ENCODE measurements around the gene PRPH. TPM values are rescaled to one million over a fixed set of nuclear protein-coding genes. Genes with fewer than 3 reads are reported as not detected.
"Not testable (repeated sequence)": the region's sequence is repeated elsewhere in the genome, so short reads cannot be mapped to it uniquely, and the experiment has no call there.

Gene PRPH
- total RNA-seq, 2 experiments from 2014 or later: not detected

DNA sequence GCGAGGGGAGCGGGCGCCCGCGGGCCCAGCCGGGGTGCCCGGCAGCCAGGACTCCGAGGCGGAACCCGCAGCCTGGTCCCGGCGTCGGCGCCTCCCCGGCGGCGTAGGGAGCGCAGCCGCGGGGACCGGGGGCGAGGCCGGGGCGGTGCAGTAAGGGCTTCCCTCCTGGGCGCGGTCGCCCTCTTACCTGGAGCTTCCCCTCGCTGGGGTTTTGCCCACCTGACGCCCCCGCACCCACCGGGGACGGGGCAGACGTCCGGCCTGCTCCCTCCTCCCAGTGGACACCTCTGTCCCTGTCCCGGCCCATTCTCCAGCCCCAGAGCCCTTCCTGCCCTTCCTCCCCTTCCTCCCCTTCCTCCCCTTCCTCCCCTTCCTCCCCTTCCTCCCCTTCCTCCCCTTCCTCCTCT, 30.5 kb upstream of the PRPH start:
- Mint-ChIP-seq H3K27me3 (ENCODE audit: low read depth) (peaks cover 2% of the 10 kb centered on the region), H3K9me3 (no peaks in the 10 kb centered on the region), H3K4me1 (ENCODE audit: low read depth) (peaks cover 51% of the 10 kb centered on the region), H3K4me3 (peak overlapping the region; percentile 97), H3K27ac (peak overlapping the region; percentile 96), H3K36me3 (ENCODE audit: low read depth) (peaks cover 37% of the 10 kb centered on the region)
- DNase-seq: peak; percentile 58
- CTCF ChIA-PET: interaction anchor here (0.6 to 2.5 kb wide), 3 partner anchors 83 to 1198 kb away, joined by 3 to 7 read pairs (median 3); partner anchors contain the start of gene DNAJC22
- intact Hi-C loops (cut with micrococcal nuclease): loop anchor here (2.0 to 10.0 kb wide), 4 partner anchors 32 to 560 kb away; partner anchors contain the start of genes CCNT1, NCKAP5L and PRPF40B

GRCh38 chr12:49264873-49265792, 29.8 kb upstream of the PRPH start, which contains the start of gene TUBA1C:
Gene TUBA1C, plus strand, starts transcription at chr12:49265082. Its CDS starts 100 bp downstream, at chr12:49265182.
- Mint-ChIP-seq H3K27me3 (ENCODE audit: low read depth) (peaks cover 2% of the 10 kb centered on the region), H3K4me1 (ENCODE audit: low read depth) (peaks cover 48% of the 10 kb centered on the region), H3K27ac (peak within 1 kb of the TSS; percentile 96), H3K36me3 (ENCODE audit: low read depth) (peaks cover 43% of the 10 kb centered on the region), H3K9me3 (no peaks in the 10 kb centered on the region), H3K4me3 (peak within 1 kb of the TSS; percentile 97)
- CTCF ChIA-PET: interaction anchor here (2.0 to 2.5 kb wide), 2 partner anchors 78 to 82 kb away, joined by 5 to 7 read pairs; partner anchors contain the start of gene DNAJC22
- DNase-seq: peak; percentile 91
- intact Hi-C loops (cut with micrococcal nuclease): loop anchor here (1.0 to 10.0 kb wide), 13 partner anchors 31 to 560 kb away; partner anchors contain the start of genes CCNT1, LMBR1L, NCKAP5L and PRKAG1

DNA sequence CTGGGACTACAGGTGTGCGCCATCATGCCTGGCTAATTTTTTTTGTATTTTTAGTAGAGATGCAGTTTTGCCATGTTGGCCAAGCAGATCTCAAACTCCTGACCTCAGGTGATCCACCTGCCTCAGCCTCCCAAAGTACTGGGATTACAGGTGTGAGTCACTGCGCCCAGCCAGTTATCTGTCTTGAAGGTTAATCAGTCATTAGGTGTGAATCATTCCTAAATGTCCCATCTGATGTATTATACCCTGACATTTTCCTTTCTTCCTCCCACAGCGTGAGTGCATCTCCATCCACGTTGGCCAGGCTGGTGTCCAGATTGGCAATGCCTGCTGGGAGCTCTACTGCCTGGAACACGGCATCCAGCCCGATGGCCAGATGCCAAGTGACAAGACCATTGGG, 25.8 kb upstream of the PRPH start:
- intact Hi-C loops (cut with micrococcal nuclease): loop anchor here (10.0 kb wide), 2 partner anchors 554 to 556 kb away; partner anchors contain the start of genes CCNT1 and NCKAP5L
- H3K36me3 Mint-ChIP-seq (ENCODE audit: low read depth): peaks cover 57% of the 10 kb centered on the region
- CTCF ChIA-PET: interaction anchor here (0.9 kb wide), 1 partner anchor 72 kb away, joined by 3 read pairs; no protein-coding TSS in a partner anchor
- peaks cover 35% of the 10 kb centered on the region for H3K4me1 Mint-ChIP-seq (ENCODE audit: low read depth)
- H3K9me3 Mint-ChIP-seq; DNase-seq; H3K4me3 Mint-ChIP-seq; H3K27ac Mint-ChIP-seq; H3K27me3 Mint-ChIP-seq (ENCODE audit: low read depth): not testable (repeated sequence)

GRCh38 chr12:49272790-49273725, 21.9 kb upstream of the PRPH start:
- intact Hi-C loops (cut with micrococcal nuclease): no loop called here
- H3K27me3 Mint-ChIP-seq (ENCODE audit: low read depth): no peaks in the 10 kb centered on the region
- no peak for DNase-seq
- H3K4me1 Mint-ChIP-seq (ENCODE audit: low read depth): peaks cover 14% of the 10 kb centered on the region
- CTCF ChIA-PET: interaction anchor here (0.6 to 1.9 kb wide), 3 partner anchors 16 to 17 kb away, joined by 3 to 6 read pairs (median 5); no protein-coding TSS in a partner anchor
- H3K9me3 Mint-ChIP-seq: no peaks in the 10 kb centered on the region
- H3K36me3 Mint-ChIP-seq (ENCODE audit: low read depth): peaks cover 35% of the 10 kb centered on the region
- no peak overlapping the region for H3K27ac Mint-ChIP-seq
- no peak overlapping the region for H3K4me3 Mint-ChIP-seq

DNA sequence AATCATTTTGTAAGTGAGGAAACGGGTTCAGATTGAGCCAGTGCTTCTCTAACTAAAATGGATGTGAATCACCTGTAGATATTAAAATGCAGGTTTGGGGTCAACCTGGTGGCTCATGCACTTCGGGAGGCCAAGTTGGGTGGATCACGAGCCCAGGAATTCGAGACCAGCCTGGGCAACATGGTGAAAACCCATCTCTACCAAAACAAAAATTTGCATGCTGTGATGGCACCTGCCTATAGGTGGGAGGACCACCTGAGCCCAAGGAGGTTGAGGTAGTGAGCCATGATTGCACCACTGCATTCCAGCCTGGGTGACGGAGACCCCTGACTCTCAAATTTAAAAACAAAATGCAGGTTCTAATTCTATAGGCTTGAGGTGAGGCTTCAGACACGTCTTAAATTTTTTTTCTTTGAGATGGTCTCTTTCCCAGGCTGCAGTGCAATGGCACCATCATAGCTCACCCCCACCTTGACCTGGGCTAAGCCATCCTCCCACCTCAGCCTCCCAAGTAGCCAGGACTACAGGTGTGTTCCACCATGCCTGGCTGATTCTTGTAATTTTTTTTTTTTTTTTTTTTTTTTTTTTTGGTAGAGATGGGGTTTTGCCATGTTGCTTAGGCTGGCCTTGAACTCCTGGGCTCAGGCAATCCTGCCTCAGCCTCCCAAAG, 21.1 kb upstream of the PRPH start:
- DNase-seq: no peak
- H3K9me3 Mint-ChIP-seq: no peaks in the 10 kb centered on the region
- no peak overlapping the region for H3K4me3 Mint-ChIP-seq
- no peak overlapping the region for H3K27ac Mint-ChIP-seq
- H3K27me3 Mint-ChIP-seq (ENCODE audit: low read depth): no peaks in the 10 kb centered on the region
- H3K36me3 Mint-ChIP-seq (ENCODE audit: low read depth): peaks cover 31% of the 10 kb centered on the region
- H3K4me1 Mint-ChIP-seq (ENCODE audit: low read depth): peaks cover 7% of the 10 kb centered on the region
- intact Hi-C loops (cut with micrococcal nuclease): no loop called here
- CTCF ChIA-PET: interaction anchor here (1.0 kb wide), 1 partner anchor 15 kb away, joined by 6 read pairs; no protein-coding TSS in a partner anchor

DNA sequence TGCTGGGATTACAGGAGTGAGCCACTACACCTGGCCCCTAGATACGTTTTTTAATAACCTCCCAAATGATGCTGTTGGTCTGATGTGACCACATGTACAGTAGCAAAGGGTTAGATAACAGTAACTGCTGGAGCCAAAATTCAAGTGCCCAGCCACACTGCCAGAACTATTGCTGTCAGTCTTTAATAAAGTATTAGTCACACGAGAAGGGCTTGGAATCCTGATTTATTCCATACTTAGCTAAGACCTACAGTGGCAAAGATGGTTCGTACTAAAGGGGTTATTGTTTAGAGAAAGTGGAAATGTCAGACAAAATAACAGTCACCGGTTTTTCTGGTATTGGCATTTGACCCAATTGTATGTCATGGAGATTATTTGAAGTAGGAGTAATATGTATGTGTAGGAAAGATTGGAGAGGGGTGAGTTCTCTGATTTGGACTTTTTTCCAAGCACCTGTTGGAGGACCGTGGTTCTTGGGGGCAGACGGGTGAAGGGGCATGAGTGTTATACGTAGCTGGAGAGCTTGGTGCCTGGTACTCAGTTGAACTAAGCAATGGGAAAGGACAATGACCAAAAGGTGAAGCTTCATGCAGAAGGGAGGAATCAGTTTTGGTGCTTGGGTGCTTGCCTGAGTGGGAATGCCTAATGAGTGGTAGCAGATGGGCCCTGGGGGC, 20.4 kb upstream of the PRPH start:
- Mint-ChIP-seq H3K27me3 (ENCODE audit: low read depth) (no peaks in the 10 kb centered on the region), H3K27ac (no peak overlapping the region), H3K4me3 (no peak overlapping the region), H3K9me3 (no peaks in the 10 kb centered on the region), H3K4me1 (ENCODE audit: low read depth) (no peaks in the 10 kb centered on the region), H3K36me3 (ENCODE audit: low read depth) (peaks cover 24% of the 10 kb centered on the region)
- CTCF ChIA-PET: no interaction called here
- intact Hi-C loops (cut with micrococcal nuclease): no loop called here
- no peak for DNase-seq

DNA sequence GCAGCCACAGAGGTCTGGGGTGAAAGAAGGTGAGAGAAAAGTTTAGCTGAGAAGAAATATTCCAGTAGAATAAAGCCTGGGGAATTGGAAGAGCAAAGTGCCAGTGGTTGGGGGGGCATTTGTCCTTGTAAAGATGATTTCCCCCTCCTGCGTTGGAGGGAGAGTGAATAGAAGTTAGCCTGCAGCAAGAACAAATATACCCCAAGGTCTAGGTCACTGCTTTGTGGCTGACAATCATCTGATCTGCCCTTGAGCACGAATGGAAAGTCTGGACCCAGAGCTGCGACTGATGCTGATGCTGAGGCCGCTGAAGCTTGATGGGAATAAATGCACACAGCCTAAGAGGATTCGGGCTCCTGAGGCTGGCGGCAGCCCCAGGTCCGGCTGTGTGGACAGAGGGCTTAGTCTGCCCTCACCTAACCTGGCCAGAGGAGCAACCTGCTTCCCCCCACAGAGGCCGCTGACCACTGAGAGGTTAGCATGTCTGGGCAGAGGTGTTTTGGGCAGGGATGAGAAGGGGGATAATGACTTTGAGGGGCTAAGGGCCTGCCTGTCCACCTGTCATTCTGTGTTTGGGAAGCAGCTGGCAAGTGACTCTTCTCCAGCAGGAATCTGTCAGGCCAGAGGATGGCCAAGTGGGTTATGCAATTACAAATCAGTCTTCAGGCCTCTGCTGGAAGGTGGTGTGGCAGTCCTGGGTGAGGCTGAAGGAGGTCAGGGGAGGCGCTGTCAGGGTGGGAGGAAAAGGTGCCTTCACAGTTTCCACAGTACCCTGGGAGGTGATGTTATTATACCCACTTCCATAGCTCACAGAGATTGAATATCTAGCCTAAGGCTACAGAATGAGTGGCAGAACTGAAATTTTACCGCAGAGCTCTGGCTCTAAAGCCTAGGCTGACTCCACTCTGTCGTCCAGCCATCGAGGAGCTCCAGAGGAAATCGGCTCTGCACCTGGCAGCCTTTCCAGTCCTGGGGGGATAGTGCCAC, 18.4 kb upstream of the PRPH start:
- no peak for DNase-seq
- intact Hi-C loops (cut with micrococcal nuclease): no loop called here
- Mint-ChIP-seq H3K27ac (no peak overlapping the region), H3K27me3 (ENCODE audit: low read depth) (no peaks in the 10 kb centered on the region), H3K9me3 (no peaks in the 10 kb centered on the region), H3K4me3 (no peak overlapping the region), H3K4me1 (ENCODE audit: low read depth) (no peaks in the 10 kb centered on the region), H3K36me3 (ENCODE audit: low read depth) (peaks cover 11% of the 10 kb centered on the region)
- CTCF ChIA-PET: interaction anchor here (1.2 to 2.3 kb wide), 4 partner anchors 12 to 66 kb away, joined by 3 to 12 read pairs (median 6); no protein-coding TSS in a partner anchor

GRCh38 chr12:49277466-49277865, 17.5 kb upstream of the PRPH start:
- Mint-ChIP-seq H3K4me1 (ENCODE audit: low read depth) (no peaks in the 10 kb centered on the region), H3K27me3 (ENCODE audit: low read depth) (no peaks in the 10 kb centered on the region), H3K4me3 (no peak overlapping the region), H3K36me3 (ENCODE audit: low read depth) (peaks cover 8% of the 10 kb centered on the region), H3K9me3 (no peaks in the 10 kb centered on the region), H3K27ac (no peak overlapping the region)
- CTCF ChIA-PET: interaction anchor here (1.2 to 2.3 kb wide), 3 partner anchors 11 to 65 kb away, joined by 4 to 12 read pairs (median 7); no protein-coding TSS in a partner anchor
- DNase-seq: no peak
- intact Hi-C loops (cut with micrococcal nuclease): no loop called here

GRCh38 chr12:49279706-49280159, 15.2 kb upstream of the PRPH start:
- Mint-ChIP-seq H3K27ac (no peak overlapping the region), H3K4me3 (no peak overlapping the region), H3K9me3 (no peaks in the 10 kb centered on the region), H3K27me3 (ENCODE audit: low read depth) (no peaks in the 10 kb centered on the region), H3K4me1 (ENCODE audit: low read depth) (no peaks in the 10 kb centered on the region), H3K36me3 (ENCODE audit: low read depth) (no peaks in the 10 kb centered on the region)
- no peak for DNase-seq
- CTCF ChIA-PET: interaction anchor here (0.6 to 1.8 kb wide), 3 partner anchors 10 to 18 kb away, joined by 3 to 4 read pairs (median 4); no protein-coding TSS in a partner anchor
- intact Hi-C loops (cut with micrococcal nuclease): no loop called here

DNA sequence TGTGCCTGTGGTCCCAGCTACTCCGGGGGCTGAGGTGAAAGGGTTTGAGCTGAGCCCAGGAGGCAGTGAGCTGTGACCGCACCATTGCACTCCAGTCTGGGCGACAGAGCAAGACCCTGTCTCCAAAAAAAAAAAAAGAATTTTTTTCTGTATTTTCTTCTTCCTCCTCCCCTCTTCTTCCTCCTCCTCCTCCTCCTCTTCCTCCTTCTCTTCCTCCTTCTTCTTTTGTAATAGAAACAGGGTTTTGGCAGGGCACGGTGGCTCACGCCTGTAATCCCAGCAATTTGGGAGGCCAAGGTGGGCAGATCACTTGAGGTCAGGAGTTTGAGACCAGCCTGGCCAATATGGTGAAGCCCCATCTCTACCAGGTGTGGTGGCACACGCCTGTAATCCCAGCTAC, 14.4 kb upstream of the PRPH start:
- H3K27me3 Mint-ChIP-seq (ENCODE audit: low read depth); H3K9me3 Mint-ChIP-seq; H3K27ac Mint-ChIP-seq; H3K4me1 Mint-ChIP-seq (ENCODE audit: low read depth); H3K4me3 Mint-ChIP-seq; intact Hi-C loops (cut with micrococcal nuclease); H3K36me3 Mint-ChIP-seq (ENCODE audit: low read depth); DNase-seq: not testable (repeated sequence)
- CTCF ChIA-PET: interaction anchor here (0.6 to 1.8 kb wide), 2 partner anchors 9 to 17 kb away, joined by 3 to 4 read pairs; no protein-coding TSS in a partner anchor
